DMS 273 (cell line): ENCODE data around the gene PROC.

Experiments used
- DNase-seq: peaks from one replicate; lab custom pipeline; 2025; ENCODE audit not compliant: unreplicated experiment; lab: John Stamatoyannopoulos, UW

Gene PROC

GRCh38 chr2:127453392-127454171, 35.4 kb downstream of the PROC start:
- peak; percentile 26 for DNase-seq

- DNase-seq: no peak
Observed at GRCh38 chr2:127454595-127455565, 36.7 kb downstream of the PROC start.

GRCh38 chr2:127455566-127456493, 37.6 kb downstream of the PROC start:
- no peak for DNase-seq

- DNase-seq: no peak
Observed at GRCh38 chr2:127456960-127457359, 38.7 kb downstream of the PROC start.

- DNase-seq: no peak
Observed at GRCh38 chr2:127462461-127462860, 44.2 kb downstream of the PROC start.

- peak; percentile 42 for DNase-seq
Observed at GRCh38 chr2:127463155-127463991, 45.1 kb downstream of the PROC start.

- no peak for DNase-seq
Observed at GRCh38 chr2:127464470-127465257, 46.4 kb downstream of the PROC start.

GRCh38 chr2:127465258-127465657, 47.0 kb downstream of the PROC start:
- DNase-seq: no peak

- no peak for DNase-seq
Observed at GRCh38 chr2:127469051-127469450, 50.8 kb downstream of the PROC start.

GRCh38 chr2:127469974-127470373, 51.7 kb downstream of the PROC start:
- DNase-seq: no peak

GRCh38 chr2:127471286-127471988, 53.2 kb downstream of the PROC start:
- DNase-seq: no peak

GRCh38 chr2:127472268-127472667, 54.0 kb downstream of the PROC start:
- DNase-seq: no peak

GRCh38 chr2:127475788-127476187, 57.6 kb downstream of the PROC start:
- DNase-seq: no peak
